ENCODE measurements around the gene ALDH3A1. TPM values are rescaled to one million over a fixed set of nuclear protein-coding genes. Genes with fewer than 3 reads are reported as not detected.

The ALDH3A1 gene
- total RNA-seq = under 1 TPM; 0.34 to 0.67 TPM

GRCh38 chr17:19747829-19748806 lies at the start of gene ALDH3A1:
ALDH3A1 (minus strand) TSS chr17:19748298; CDS start chr17:19745129, 3,169 bp downstream.

GRCh38 chr17:19716108-19717030 lies 31.7 kb downstream of the ALDH3A1 start, which contains the start of gene SLC47A2:
SLC47A2 (minus strand) TSS chr17:19716584; CDS start chr17:19716555, 29 bp downstream.

Other genes starting within 250 kb of the ALDH3A1 start
- gene SLC47A1, start 214.4 kb downstream of the ALDH3A1 start, total RNA-seq = 10 to 100 TPM in 1 of 2 donors, 1 to 10 TPM in 1; 9.3 to 11.3 TPM
- 10 to 100 TPM; 60.9 to 78.1 TPM for gene ALDH3A2, start 99.5 kb downstream of the ALDH3A1 start, total RNA-seq
- gene SLC47A2, start 31.7 kb downstream of the ALDH3A1 start, total RNA-seq = not detected
- gene ULK2, start 119.6 kb upstream of the ALDH3A1 start, total RNA-seq = 10 to 100 TPM; 15.7 to 33.0 TPM
- 10 to 100 TPM; 23.4 to 32.0 TPM for gene AKAP10, start 229.5 kb upstream of the ALDH3A1 start, total RNA-seq

Measured in melanocyte of skin (primary cell).